ENCODE results near the gene NUDT15.
A peak's percentile ranks its signal among the peaks of the same experiment; 100 is the strongest.

NUDT15 gene

GRCh38 chr13:48037346-48038173 lies at the start of gene NUDT15:
Gene NUDT15, plus strand, starts transcription at chr13:48037726. Its CDS starts 21 bp downstream, at chr13:48037747.
- peak; percentile 83 for TF ChIP-seq CTCF (conservative IDR thresholded peaks at IDR 0.05; ENCODE audit: low read depth, low read length)
- H3K4me3 ChIP-seq (IDR thresholded peaks at IDR 0.05; ENCODE audit: insufficient read depth, low read depth, low read length): no peak within 1 kb of the TSS
- peak within 1 kb of the TSS; percentile 88 for H3K27ac ChIP-seq
- peak within 1 kb of the TSS; percentile 83 for H2AFZ ChIP-seq (ENCODE audit: low read depth)
- H3K27me3 ChIP-seq (ENCODE audit: insufficient read depth, low read depth): no peaks in the 10 kb centered on the region
- H3K36me3 ChIP-seq (ENCODE audit: insufficient read depth): no peaks in the 10 kb centered on the region
- H4K20me1 ChIP-seq (ENCODE audit: insufficient read depth): no peaks in the 10 kb centered on the region
- H3K79me2 ChIP-seq (ENCODE audit: insufficient read depth, low read depth): no peaks in the 10 kb centered on the region
- H3K4me1 ChIP-seq (ENCODE audit: low read depth, poor library complexity, severe bottlenecking): peaks cover 4% of the 10 kb centered on the region
- H3K9ac ChIP-seq: peak within 1 kb of the TSS; percentile 90
- peak within 1 kb of the TSS; percentile 73 for H3K4me2 ChIP-seq

- H3K36me3 ChIP-seq (ENCODE audit: insufficient read depth): no peaks in the 10 kb centered on the region
- no peaks in the 10 kb centered on the region for H3K4me1 ChIP-seq (ENCODE audit: low read depth, poor library complexity, severe bottlenecking)
- TF ChIP-seq CTCF (conservative IDR thresholded peaks at IDR 0.05; ENCODE audit: low read depth, low read length): no peak
- H3K4me2 ChIP-seq: no peak overlapping the region
- no peaks in the 10 kb centered on the region for H3K27me3 ChIP-seq (ENCODE audit: insufficient read depth, low read depth)
- no peak overlapping the region for H3K9ac ChIP-seq
- no peak overlapping the region for H3K4me3 ChIP-seq (IDR thresholded peaks at IDR 0.05; ENCODE audit: insufficient read depth, low read depth, low read length)
- H3K79me2 ChIP-seq (ENCODE audit: insufficient read depth, low read depth): no peaks in the 10 kb centered on the region
- H3K27ac ChIP-seq: no peak overlapping the region
- H4K20me1 ChIP-seq (ENCODE audit: insufficient read depth): no peaks in the 10 kb centered on the region
- no peak overlapping the region for H2AFZ ChIP-seq (ENCODE audit: low read depth)
These were observed 47.1 kb upstream of the NUDT15 start for GRCh38 chr13:47990427-47990826.

- Histone ChIP-seq H4K20me1 (ENCODE audit: insufficient read depth) (no peaks in the 10 kb centered on the region), H3K79me2 (ENCODE audit: insufficient read depth, low read depth) (no peaks in the 10 kb centered on the region), H3K4me1 (ENCODE audit: low read depth, poor library complexity, severe bottlenecking) (no peaks in the 10 kb centered on the region), H2AFZ (ENCODE audit: low read depth) (no peak overlapping the region), H3K27ac (no peak overlapping the region), H3K9ac (no peak overlapping the region), H3K36me3 (ENCODE audit: insufficient read depth) (no peaks in the 10 kb centered on the region), H3K4me2 (no peak overlapping the region), H3K4me3 (IDR thresholded peaks at IDR 0.05; ENCODE audit: insufficient read depth, low read depth, low read length) (no peak overlapping the region), H3K27me3 (ENCODE audit: insufficient read depth, low read depth) (no peaks in the 10 kb centered on the region)
- TF ChIP-seq CTCF (conservative IDR thresholded peaks at IDR 0.05; ENCODE audit: low read depth, low read length): no peak
These were observed 46.5 kb upstream of the NUDT15 start for GRCh38 chr13:47990920-47991466.

GRCh38 chr13:47991859-47992258 lies 45.7 kb upstream of the NUDT15 start:
- Histone ChIP-seq H3K36me3 (ENCODE audit: insufficient read depth) (no peaks in the 10 kb centered on the region), H3K79me2 (ENCODE audit: insufficient read depth, low read depth) (no peaks in the 10 kb centered on the region)
- TF ChIP-seq CTCF (conservative IDR thresholded peaks at IDR 0.05; ENCODE audit: low read depth, low read length): no peak

More at GRCh38 chr13:47991859-47992258, 45.7 kb upstream of the NUDT15 start:
- Histone ChIP-seq H3K4me1 (ENCODE audit: low read depth, poor library complexity, severe bottlenecking) (no peaks in the 10 kb centered on the region), H3K27me3 (ENCODE audit: insufficient read depth, low read depth) (no peaks in the 10 kb centered on the region), H2AFZ (ENCODE audit: low read depth) (no peak overlapping the region), H3K4me2 (no peak overlapping the region), H3K4me3 (IDR thresholded peaks at IDR 0.05; ENCODE audit: insufficient read depth, low read depth, low read length) (no peak overlapping the region), H3K27ac (no peak overlapping the region), H4K20me1 (ENCODE audit: insufficient read depth) (no peaks in the 10 kb centered on the region), H3K9ac (no peak overlapping the region)

Data from KMS-11 (cell line).